Vagina (tissue), 2 donors: ENCODE measurements around the gene MACO1. TPM values are rescaled to one million over a fixed set of nuclear protein-coding genes. Genes with fewer than 3 reads are reported as not detected.
"Not testable (repeated sequence)": the region's sequence is repeated elsewhere in the genome, so short reads cannot be mapped to it uniquely, and the experiment has no call there.

Experiments
- DNase-seq, 2 donors: peaks; one replicate each; pipeline ENCODE4 v3.0.0-alpha.2; 2017; ENCODE audit errors: extremely low spot score in 2 of 2
- H3K27ac ChIP-seq: fragments of 200-600 bp; sonication (generic); one replicate; pipeline ENCODE4 v1.5.1; 2019
- H3K27me3 ChIP-seq: fragments of 200-600 bp; sonication (generic); one replicate; pipeline ENCODE4 v1.5.1; 2019
- H3K36me3 ChIP-seq, 2 donors: fragments of 200-600 bp; sonication (generic); one replicate each; pipeline ENCODE4 v1.5.1; 2017 to 2019
- H3K4me1 ChIP-seq: fragments of 200-600 bp; sonication (generic); one replicate; pipeline ENCODE4 v1.5.1; 2019
- H3K4me3 ChIP-seq, 2 donors: fragments of 200-600 bp; sonication (generic); 1 replicate in 1 of 2; 2 replicates in 1 of 2; pipeline ENCODE4 v1.5.1; 2016 to 2019
- H3K9me3 ChIP-seq: fragments of 200-600 bp; sonication (generic); one replicate; pipeline ENCODE4 v1.5.1; 2019
- POLR2A ChIP-seq, 2 donors: fragments of 450-650 bp; IDR thresholded peaks; one replicate each; pipeline ENCODE4 v1.6.1; 2017; ENCODE audit warnings: antibody characterized with exemption in 2 of 2, mild to moderate bottlenecking in 2 of 2, moderate library complexity in 2 of 2
- POLR2AphosphoS5 ChIP-seq, 2 donors: sonication (generic); formaldehyde crosslinking; IDR thresholded peaks; one replicate each; pipeline ENCODE4 v1.9.0; 2017; ENCODE audit warnings: antibody characterized with exemption in 2 of 2, mild to moderate bottlenecking in 2 of 2, low read depth in 1 of 2; ENCODE audit not compliant: insufficient read depth in 1 of 2
- intact Hi-C: fragments of 100-400 bp; cut with DNase I; formaldehyde crosslinking; loops from one replicate; pipeline ENCODE4 v1.15.1; 2023
- total RNA-seq: library from RNA; depleted of rRNA; stranded (reverse); fragments of >200 nt; gene quantifications from one replicate; pipeline ENCODE4 v1.2.3, GENCODE V29; 2016
- TF ChIP-seq, protein P1 (sequence below), 3 experiments: fragments of 450-650 bp in 2 of 3; fragments of 200-600 bp in 1 of 3; sonication (generic) in 1 of 3; IDR thresholded peaks; one replicate each; pipeline ENCODE4 v1.5.1; 2017 to 2019; ENCODE audit warnings: antibody characterized with exemption in 3 of 3, mild to moderate bottlenecking in 2 of 3, moderate library complexity in 2 of 3

The MACO1 gene, protein sequence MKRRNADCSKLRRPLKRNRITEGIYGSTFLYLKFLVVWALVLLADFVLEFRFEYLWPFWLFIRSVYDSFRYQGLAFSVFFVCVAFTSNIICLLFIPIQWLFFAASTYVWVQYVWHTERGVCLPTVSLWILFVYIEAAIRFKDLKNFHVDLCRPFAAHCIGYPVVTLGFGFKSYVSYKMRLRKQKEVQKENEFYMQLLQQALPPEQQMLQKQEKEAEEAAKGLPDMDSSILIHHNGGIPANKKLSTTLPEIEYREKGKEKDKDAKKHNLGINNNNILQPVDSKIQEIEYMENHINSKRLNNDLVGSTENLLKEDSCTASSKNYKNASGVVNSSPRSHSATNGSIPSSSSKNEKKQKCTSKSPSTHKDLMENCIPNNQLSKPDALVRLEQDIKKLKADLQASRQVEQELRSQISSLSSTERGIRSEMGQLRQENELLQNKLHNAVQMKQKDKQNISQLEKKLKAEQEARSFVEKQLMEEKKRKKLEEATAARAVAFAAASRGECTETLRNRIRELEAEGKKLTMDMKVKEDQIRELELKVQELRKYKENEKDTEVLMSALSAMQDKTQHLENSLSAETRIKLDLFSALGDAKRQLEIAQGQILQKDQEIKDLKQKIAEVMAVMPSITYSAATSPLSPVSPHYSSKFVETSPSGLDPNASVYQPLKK
- total RNA-seq: 13.8 TPM

DNA sequence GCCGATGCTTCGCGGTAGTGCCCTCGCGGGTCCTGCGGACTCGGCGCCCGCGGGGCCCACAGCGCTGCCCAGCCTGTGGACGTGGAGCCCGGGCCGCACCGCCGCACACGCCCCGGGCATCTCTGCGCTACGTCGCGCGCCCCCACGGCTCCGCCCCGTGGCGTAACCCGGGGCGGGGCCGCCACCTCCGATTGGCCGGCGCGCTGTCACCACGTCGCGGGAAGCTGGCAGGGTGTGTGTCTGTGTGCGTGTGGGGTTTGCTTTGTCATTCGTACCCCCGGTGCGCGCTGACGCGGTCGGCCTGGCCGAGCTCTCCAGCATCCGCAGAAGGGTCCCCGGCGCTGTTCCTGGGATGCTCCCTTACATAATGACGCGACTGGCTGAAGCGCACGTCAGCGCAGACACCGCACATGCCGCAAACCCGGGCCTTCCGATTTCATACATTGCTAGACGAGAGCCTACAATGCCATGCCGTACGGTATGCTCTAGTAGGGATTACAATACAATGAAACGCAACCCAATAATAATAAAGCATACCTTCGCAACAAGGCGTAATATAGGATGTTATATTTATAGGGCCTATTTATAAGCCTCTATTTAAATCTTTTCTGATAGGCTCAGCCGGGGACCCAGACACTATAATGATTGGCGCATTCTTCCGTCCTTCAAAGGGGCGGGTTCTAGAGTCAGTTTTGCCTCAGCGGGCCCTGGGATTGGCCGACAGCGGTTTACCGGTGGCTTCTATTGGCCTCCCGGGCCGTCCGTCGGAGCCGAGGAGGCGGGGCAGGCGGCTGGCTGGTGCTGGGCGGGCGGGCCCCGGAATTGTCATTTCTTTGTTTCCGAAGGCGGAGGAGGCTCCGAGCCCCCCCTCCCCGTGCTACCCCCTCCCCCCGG is at the start of gene MACO1:
TSS of gene MACO1 (plus strand) at position 825 of the 894 bp plus-strand sequence. CDS start 202 bp downstream, outside the sequence.
- Histone ChIP-seq H3K4me1 (peaks cover 46% of the 10 kb centered on the region), H3K4me3 (peak within 1 kb of the TSS; percentile 92), H3K9me3 (no peaks in the 10 kb centered on the region), H3K27me3 (no peaks in the 10 kb centered on the region), H3K36me3 (no peaks in the 10 kb centered on the region), H3K27ac (peak within 1 kb of the TSS; percentile 88)
- DNase-seq: peak; percentile 96 to 98
- intact Hi-C loops: no loop called here
- peak; percentile 66 to 90 for TF ChIP-seq POLR2AphosphoS5 (IDR thresholded peaks at IDR 0.05; ENCODE audit: insufficient read depth in 1 of 2, low read depth in 1 of 2)
- peak in 1 of 2 donors; percentile 59 for TF ChIP-seq POLR2A (IDR thresholded peaks at IDR 0.05)
- TF ChIP-seq, protein P1, sequence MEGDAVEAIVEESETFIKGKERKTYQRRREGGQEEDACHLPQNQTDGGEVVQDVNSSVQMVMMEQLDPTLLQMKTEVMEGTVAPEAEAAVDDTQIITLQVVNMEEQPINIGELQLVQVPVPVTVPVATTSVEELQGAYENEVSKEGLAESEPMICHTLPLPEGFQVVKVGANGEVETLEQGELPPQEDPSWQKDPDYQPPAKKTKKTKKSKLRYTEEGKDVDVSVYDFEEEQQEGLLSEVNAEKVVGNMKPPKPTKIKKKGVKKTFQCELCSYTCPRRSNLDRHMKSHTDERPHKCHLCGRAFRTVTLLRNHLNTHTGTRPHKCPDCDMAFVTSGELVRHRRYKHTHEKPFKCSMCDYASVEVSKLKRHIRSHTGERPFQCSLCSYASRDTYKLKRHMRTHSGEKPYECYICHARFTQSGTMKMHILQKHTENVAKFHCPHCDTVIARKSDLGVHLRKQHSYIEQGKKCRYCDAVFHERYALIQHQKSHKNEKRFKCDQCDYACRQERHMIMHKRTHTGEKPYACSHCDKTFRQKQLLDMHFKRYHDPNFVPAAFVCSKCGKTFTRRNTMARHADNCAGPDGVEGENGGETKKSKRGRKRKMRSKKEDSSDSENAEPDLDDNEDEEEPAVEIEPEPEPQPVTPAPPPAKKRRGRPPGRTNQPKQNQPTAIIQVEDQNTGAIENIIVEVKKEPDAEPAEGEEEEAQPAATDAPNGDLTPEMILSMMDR (IDR thresholded peaks at IDR 0.05): no peak

DNA sequence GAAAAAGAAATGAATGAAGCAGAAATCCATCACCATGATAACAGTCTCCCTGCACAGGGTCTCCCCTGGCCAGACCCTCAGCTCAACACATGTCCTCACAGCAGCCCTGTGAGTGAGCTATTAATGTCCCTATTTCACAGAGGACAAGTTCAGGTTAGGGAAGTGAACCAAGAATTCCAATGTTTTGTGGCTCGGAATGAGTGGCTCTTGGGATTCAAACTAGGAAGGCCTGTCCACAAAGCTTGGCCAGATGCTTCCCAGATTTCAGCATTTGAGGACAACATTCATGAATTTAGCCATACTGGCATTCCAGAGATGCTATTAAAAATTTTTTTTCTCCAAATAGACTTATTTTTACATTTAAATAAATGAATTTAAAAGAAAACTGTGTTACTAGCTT is 48.2 kb upstream of the MACO1 start:
- H3K4me3 ChIP-seq, intact Hi-C loops, H3K27ac ChIP-seq, H3K27me3 ChIP-seq, H3K9me3 ChIP-seq, H3K4me1 ChIP-seq, DNase-seq, H3K36me3 ChIP-seq: not testable (repeated sequence)

DNA sequence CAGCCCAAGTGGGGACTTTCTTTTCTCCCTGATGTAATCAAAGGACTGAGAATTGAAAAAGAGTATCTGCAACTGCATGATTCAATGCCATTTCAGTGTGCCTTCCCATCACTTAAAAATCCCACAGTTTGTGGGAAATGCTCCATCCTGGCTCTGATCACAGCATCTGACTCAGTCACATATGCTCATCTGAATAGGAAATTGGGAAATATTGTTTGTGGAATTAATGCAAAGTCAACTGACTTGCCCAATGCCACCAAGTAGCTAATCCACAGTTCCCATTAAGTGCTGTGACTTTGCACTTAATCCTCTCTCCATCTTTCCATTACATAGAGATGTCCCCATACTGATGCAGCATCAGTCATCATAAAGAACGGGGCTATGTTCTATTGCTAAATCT is 47.6 kb upstream of the MACO1 start:
- H3K9me3 ChIP-seq, DNase-seq, intact Hi-C loops, H3K36me3 ChIP-seq, H3K27me3 ChIP-seq, H3K4me3 ChIP-seq, H3K4me1 ChIP-seq, H3K27ac ChIP-seq: not testable (repeated sequence)

DNA sequence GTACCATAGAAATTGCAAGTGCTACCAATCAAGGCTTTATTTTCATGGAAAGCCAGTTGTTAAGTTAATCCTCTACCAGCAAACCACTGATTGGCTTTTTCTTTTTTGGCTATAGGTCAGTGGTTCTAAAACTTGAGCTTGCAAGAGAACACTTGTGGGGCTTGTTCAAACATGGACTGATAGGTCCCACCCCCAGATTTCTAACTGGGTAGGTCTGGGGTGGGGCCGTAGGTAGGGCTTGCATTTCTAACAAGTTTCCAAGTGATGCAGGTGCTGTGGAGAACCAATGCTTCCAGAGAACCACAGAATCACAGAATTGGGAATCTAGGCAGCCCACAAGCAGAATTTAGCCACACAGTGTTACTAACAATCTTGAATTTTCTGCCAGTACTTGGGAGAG is 46.8 kb upstream of the MACO1 start:
- H3K27me3 ChIP-seq, H3K27ac ChIP-seq, H3K36me3 ChIP-seq, H3K9me3 ChIP-seq, intact Hi-C loops, H3K4me1 ChIP-seq, H3K4me3 ChIP-seq, DNase-seq: not testable (repeated sequence)

DNA sequence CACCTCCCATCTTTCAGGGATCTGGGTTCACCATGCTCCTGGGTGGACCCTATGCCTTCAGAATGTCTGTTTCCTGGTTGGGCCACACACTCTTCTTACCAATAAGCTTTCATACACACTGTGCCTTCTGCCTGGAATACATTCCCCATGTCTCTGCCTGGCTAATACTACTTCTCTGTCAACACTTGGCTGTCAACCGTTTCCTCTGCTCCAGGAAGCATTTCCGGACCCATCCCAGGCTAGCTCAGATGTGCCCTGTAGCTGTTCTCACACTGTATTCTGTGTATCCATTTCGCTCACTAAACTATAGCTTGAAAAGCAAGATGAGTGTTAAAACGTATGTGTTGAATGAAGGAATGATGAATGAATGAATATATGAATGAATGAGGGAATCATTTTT is 43.6 kb upstream of the MACO1 start:
- intact Hi-C loops, H3K27me3 ChIP-seq, H3K9me3 ChIP-seq, H3K4me1 ChIP-seq, H3K27ac ChIP-seq, H3K4me3 ChIP-seq, H3K36me3 ChIP-seq: not testable (repeated sequence)
- DNase-seq: peak in 1 of 2 donors; percentile 9

DNA sequence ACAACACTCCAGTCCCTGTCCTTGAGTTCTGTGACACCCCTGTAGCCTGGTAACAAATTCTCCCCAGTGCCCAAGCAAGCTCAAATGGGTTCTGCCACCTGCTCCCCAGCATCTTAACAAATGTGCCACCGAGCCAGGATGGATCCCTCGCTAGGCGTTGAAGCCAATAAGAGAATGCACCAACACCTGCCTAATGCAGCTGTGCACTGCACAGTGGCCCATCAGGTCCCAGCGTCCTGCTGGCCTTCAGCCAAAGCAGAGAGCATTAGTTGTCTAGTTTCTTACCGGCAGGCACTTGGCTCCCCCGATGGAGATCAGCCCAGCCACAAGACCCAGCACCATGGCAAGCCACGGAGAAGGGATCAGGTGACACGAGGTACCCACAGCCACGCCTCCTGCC is 42.0 kb upstream of the MACO1 start:
- H3K4me3 ChIP-seq, H3K9me3 ChIP-seq, H3K27ac ChIP-seq, H3K4me1 ChIP-seq, intact Hi-C loops, H3K36me3 ChIP-seq, H3K27me3 ChIP-seq: not testable (repeated sequence)
- peak in 1 of 2 donors; percentile 52 for DNase-seq

DNA sequence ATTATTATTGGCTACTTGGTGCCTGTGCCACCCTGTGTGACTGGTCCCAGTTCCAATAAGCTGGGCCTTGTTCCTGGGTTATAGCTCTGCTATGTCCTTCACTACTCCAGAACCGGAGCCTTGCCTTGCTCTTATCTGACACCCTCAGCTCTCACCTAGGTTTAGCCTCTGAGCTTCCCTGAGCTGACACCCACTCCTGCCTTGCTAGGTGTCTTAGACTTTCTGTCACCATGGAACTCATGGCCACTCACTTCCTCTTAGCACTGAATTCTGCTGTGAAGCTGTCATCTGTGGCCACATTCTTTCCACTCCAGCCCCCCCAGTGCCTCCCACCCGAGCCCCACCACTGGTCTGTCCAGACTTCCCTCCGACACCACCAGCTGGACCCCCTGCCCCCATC is 41.0 kb upstream of the MACO1 start:
- H3K4me1 ChIP-seq, H3K27me3 ChIP-seq, intact Hi-C loops, H3K27ac ChIP-seq, H3K9me3 ChIP-seq, H3K36me3 ChIP-seq, H3K4me3 ChIP-seq: not testable (repeated sequence)
- DNase-seq: peak in 1 of 2 donors; percentile 25

DNA sequence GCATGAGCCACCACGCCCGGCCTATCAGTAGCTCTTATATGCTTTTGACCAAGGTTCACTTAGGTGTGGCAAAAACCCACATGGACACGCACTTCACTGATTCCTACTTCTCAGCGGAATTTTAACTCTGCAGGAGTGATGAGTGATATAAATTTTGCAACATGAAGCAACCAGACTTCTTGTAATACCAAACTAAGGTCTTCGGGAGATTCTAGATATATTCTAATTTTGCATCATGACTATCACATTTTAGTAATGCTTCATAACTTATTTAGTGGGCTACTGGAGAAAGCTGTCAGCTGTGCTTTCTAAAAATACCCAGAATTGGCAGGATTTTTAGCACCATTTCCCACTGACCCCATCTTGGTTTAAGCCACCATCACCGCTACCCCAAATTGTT is 37.9 kb upstream of the MACO1 start:
- Histone ChIP-seq H3K36me3 (no peaks in the 10 kb centered on the region), H3K4me1 (no peaks in the 10 kb centered on the region), H3K27ac (no peak overlapping the region), H3K9me3 (no peaks in the 10 kb centered on the region), H3K4me3 (no peak overlapping the region), H3K27me3 (no peaks in the 10 kb centered on the region)
- intact Hi-C loops: no loop called here
- no peak for DNase-seq
- TF ChIP-seq POLR2AphosphoS5 (IDR thresholded peaks at IDR 0.05; ENCODE audit: insufficient read depth in 1 of 2, low read depth in 1 of 2): no peak
- TF ChIP-seq POLR2A (IDR thresholded peaks at IDR 0.05): no peak
- TF ChIP-seq, protein P1 (IDR thresholded peaks at IDR 0.05): no peak

DNA sequence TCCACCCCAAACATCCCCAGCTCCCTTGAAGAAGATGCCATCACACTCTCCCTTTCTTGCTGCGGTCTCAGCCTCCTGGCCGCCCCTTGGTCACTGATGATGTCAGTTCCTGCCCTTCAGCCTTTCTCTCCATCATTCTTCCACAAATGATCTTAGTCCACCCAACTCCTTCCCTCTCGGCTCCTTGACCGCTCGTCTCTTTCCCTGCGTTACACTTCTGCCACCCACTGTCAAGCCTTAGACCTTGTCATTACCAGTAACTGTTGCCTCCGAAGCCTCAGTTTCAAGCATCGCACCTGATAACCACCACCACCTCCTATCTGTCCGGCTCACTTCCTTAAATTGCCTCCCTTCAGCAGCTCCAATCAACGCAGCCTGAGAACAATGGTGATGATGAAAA is 33.1 kb upstream of the MACO1 start:
- H3K9me3 ChIP-seq, H3K27me3 ChIP-seq, H3K27ac ChIP-seq, H3K4me1 ChIP-seq, H3K36me3 ChIP-seq, DNase-seq, intact Hi-C loops, H3K4me3 ChIP-seq: not testable (repeated sequence)

DNA sequence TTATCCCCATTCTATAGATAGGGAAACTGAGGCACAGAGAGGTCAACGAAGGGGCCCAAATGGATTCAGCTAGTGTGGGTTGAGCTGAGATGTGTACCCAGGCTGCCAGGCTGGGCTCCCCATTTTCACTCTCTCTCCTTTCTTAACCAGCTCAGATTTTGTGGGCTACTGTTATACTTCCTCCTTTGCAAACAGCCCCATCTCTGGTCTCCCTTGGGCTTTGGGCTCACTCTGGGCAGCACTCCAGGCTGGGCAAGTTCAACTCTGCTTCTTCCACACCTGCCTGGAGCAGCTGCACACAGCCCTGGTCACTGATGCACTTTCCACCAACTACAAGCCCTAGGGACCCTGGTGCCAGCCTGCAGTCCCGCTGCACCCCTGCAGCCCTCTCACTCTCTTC is 32.6 kb upstream of the MACO1 start:
- DNase-seq, intact Hi-C loops, H3K36me3 ChIP-seq, H3K9me3 ChIP-seq, H3K27ac ChIP-seq, H3K4me1 ChIP-seq, H3K27me3 ChIP-seq, H3K4me3 ChIP-seq: not testable (repeated sequence)
